ENCODE results near the gene NEK8.

Gene NEK8

DNA sequence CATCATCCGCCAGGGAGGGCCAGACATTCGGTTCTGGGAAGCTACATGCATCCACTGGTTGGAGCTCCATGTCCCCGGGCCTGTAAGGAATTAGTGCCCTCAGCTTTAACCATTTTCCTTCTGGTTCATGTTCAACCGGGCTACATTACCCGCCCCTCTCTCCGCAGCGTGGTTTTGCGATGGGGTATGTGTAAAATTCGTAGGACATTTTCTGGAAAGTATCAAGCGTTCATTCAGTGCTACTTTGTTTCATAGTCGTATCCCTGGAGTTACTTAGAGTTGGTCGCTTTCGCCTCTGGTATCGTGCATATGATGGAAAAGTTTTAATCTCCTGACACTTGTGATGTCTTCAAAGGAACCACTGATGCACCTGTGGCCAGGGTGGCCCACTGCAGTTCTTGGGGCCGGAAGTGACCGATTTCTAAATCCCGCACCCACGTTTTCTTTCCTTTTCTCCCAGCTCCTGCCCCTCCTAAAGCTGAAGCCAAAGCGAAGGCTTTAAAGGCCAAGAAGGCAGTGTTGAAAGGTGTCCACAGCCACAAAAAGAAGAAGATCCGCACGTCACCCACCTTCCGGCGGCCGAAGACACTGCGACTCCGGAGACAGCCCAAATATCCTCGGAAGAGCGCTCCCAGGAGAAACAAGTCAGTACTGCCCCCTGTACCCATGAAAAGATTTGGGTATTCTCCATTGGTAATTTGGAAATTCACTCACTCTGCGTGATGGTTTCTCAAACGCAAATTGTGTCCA is 8.2 kb upstream of the NEK8 start:
- no peak for TF ChIP-seq SIN3A (IDR thresholded peaks at IDR 0.05; ENCODE audit: borderline replicate concordance, insufficient read depth, low read length)
- TF ChIP-seq, protein P1, sequence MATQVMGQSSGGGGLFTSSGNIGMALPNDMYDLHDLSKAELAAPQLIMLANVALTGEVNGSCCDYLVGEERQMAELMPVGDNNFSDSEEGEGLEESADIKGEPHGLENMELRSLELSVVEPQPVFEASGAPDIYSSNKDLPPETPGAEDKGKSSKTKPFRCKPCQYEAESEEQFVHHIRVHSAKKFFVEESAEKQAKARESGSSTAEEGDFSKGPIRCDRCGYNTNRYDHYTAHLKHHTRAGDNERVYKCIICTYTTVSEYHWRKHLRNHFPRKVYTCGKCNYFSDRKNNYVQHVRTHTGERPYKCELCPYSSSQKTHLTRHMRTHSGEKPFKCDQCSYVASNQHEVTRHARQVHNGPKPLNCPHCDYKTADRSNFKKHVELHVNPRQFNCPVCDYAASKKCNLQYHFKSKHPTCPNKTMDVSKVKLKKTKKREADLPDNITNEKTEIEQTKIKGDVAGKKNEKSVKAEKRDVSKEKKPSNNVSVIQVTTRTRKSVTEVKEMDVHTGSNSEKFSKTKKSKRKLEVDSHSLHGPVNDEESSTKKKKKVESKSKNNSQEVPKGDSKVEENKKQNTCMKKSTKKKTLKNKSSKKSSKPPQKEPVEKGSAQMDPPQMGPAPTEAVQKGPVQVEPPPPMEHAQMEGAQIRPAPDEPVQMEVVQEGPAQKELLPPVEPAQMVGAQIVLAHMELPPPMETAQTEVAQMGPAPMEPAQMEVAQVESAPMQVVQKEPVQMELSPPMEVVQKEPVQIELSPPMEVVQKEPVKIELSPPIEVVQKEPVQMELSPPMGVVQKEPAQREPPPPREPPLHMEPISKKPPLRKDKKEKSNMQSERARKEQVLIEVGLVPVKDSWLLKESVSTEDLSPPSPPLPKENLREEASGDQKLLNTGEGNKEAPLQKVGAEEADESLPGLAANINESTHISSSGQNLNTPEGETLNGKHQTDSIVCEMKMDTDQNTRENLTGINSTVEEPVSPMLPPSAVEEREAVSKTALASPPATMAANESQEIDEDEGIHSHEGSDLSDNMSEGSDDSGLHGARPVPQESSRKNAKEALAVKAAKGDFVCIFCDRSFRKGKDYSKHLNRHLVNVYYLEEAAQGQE (IDR thresholded peaks at IDR 0.05; ENCODE audit: insufficient read depth in 1 of 2, low read depth in 2 of 2, low read length in 2 of 2) = no peak
- no peak for TF ChIP-seq TAF1 (IDR thresholded peaks at IDR 0.05; ENCODE audit: borderline replicate concordance, insufficient read depth, low read length)
- no peak; the same call in 1 of the 2 replicates for TF ChIP-seq POLR2AphosphoS5 (IDR thresholded peaks at IDR 0.05; ENCODE audit: low read depth, low read length)
- TF ChIP-seq FOXP2 (optimal IDR thresholded peaks at IDR 0.05; ENCODE audit: borderline replicate concordance, extremely low read depth, extremely low read length, insufficient read depth) = no peak

GRCh38 chr17:28722417-28723158 is 6.0 kb upstream of the NEK8 start:
- TF ChIP-seq TAF1 (IDR thresholded peaks at IDR 0.05; ENCODE audit: borderline replicate concordance, insufficient read depth, low read length) (no peak), POLR2AphosphoS5 (IDR thresholded peaks at IDR 0.05; ENCODE audit: low read depth, low read length) (no peak), SIN3A (IDR thresholded peaks at IDR 0.05; ENCODE audit: borderline replicate concordance, insufficient read depth, low read length) (no peak)

- peak; percentile 72 for TF ChIP-seq POLR2AphosphoS5 (IDR thresholded peaks at IDR 0.05; ENCODE audit: low read depth, low read length)
- no peak for TF ChIP-seq TAF1 (IDR thresholded peaks at IDR 0.05; ENCODE audit: borderline replicate concordance, insufficient read depth, low read length)
- TF ChIP-seq, protein P1 (IDR thresholded peaks at IDR 0.05; ENCODE audit: insufficient read depth in 1 of 2, low read depth in 2 of 2, low read length in 2 of 2) = no peak
- TF ChIP-seq FOXP2 (optimal IDR thresholded peaks at IDR 0.05; ENCODE audit: borderline replicate concordance, extremely low read depth, extremely low read length, insufficient read depth) = no peak
- no peak for TF ChIP-seq SIN3A (IDR thresholded peaks at IDR 0.05; ENCODE audit: borderline replicate concordance, insufficient read depth, low read length)
Measured at GRCh38 chr17:28723159-28723835, 5.3 kb upstream of the NEK8 start.

GRCh38 chr17:28724500-28725165 is 4.0 kb upstream of the NEK8 start:
- TF ChIP-seq, protein P1 (IDR thresholded peaks at IDR 0.05; ENCODE audit: insufficient read depth in 1 of 2, low read depth in 2 of 2, low read length in 2 of 2) = 0 out of 4 replicates have a peak, but pooled peaks of 1 of the 2 experiments have one; percentile 6
- no peak; the same call in 1 of the 2 replicates for TF ChIP-seq POLR2AphosphoS5 (IDR thresholded peaks at IDR 0.05; ENCODE audit: low read depth, low read length)

GRCh38 chr17:28725166-28725659 is 3.4 kb upstream of the NEK8 start:
- TF ChIP-seq FOXP2 (optimal IDR thresholded peaks at IDR 0.05; ENCODE audit: borderline replicate concordance, extremely low read depth, extremely low read length, insufficient read depth) = no peak
- TF ChIP-seq TAF1 (IDR thresholded peaks at IDR 0.05; ENCODE audit: borderline replicate concordance, insufficient read depth, low read length) = peak; percentile 12; the same call in 1 of the 2 replicates
- peak; percentile 82; the same call in 1 of the 2 replicates for TF ChIP-seq SIN3A (IDR thresholded peaks at IDR 0.05; ENCODE audit: borderline replicate concordance, insufficient read depth, low read length)
- TF ChIP-seq POLR2AphosphoS5 (IDR thresholded peaks at IDR 0.05; ENCODE audit: low read depth, low read length) = peak; percentile 99
- TF ChIP-seq, protein P1 (IDR thresholded peaks at IDR 0.05; ENCODE audit: insufficient read depth in 1 of 2, low read depth in 2 of 2, low read length in 2 of 2) = peak in 1 of 2 experiments; percentile 1; a peak in 1 of 4 replicates

Data from PFSK-1 (cell line).